Glutamatergic neuron (in vitro differentiated cells): ENCODE results near the gene CCDC85A. TPM values are rescaled to one million over a fixed set of nuclear protein-coding genes. Genes with fewer than 3 reads are reported as not detected.

Experiments
- DNase-seq: peaks from one replicate; pipeline ENCODE4 v3.0.0; 2022
- H3K27ac Mint-ChIP-seq: one replicate; pipeline ENCODE4 v1.8.0; 2020; ENCODE audit warnings: mild to moderate bottlenecking, mixed read lengths, inconsistent platforms; ENCODE audit not compliant: unreplicated experiment
- H3K27me3 Mint-ChIP-seq: one replicate; pipeline ENCODE4 v1.8.0; 2020; ENCODE audit warnings: mild to moderate bottlenecking, moderate library complexity, mixed read lengths, inconsistent platforms; ENCODE audit not compliant: unreplicated experiment
- H3K36me3 Mint-ChIP-seq: one replicate; pipeline ENCODE4 v1.8.0; 2020; ENCODE audit warnings: mild to moderate bottlenecking, mixed read lengths, inconsistent platforms; ENCODE audit not compliant: unreplicated experiment
- H3K4me1 Mint-ChIP-seq: one replicate; pipeline ENCODE4 v1.8.0; 2020; ENCODE audit warnings: mild to moderate bottlenecking, low read depth, mixed read lengths, inconsistent platforms; ENCODE audit not compliant: unreplicated experiment
- H3K4me3 Mint-ChIP-seq: one replicate; pipeline ENCODE4 v1.8.0; 2020; ENCODE audit warnings: mild to moderate bottlenecking, mixed read lengths, inconsistent platforms; ENCODE audit not compliant: unreplicated experiment
- H3K9me3 Mint-ChIP-seq: one replicate; pipeline ENCODE4 v1.8.0; 2020; ENCODE audit warnings: mild to moderate bottlenecking, moderate library complexity, mixed read lengths, inconsistent platforms; ENCODE audit not compliant: unreplicated experiment
- total RNA-seq: library from RNA; stranded (reverse); fragmentation: NEBNext Ultra II Directional; extraction: Animal tissue kit (Norgen Biotek cat#: 25700); gene quantifications from one replicate; pipeline ENCODE4 v1.2.1, GENCODE V29; 2021; ENCODE audit not compliant: unreplicated experiment
- TF ChIP-seq, protein P1 (sequence below): fragments of 200-600 bp; sonication (generic); IDR thresholded peaks from one replicate; pipeline ENCODE4 v1.5.0; 2021; ENCODE audit not compliant: partially characterized antibody, unreplicated experiment

Gene CCDC85A
- total RNA-seq, 1 donor from 2014 or later, result 12.1 TPM

- DNase-seq, result no peak
- Mint-ChIP-seq H3K4me3 (no peak overlapping the region), H3K27me3 (no peaks in the 10 kb centered on the region), H3K4me1 (peaks cover 22% of the 10 kb centered on the region), H3K36me3 (peaks cover 10% of the 10 kb centered on the region), H3K27ac (no peak overlapping the region), H3K9me3 (no peaks in the 10 kb centered on the region)
- TF ChIP-seq, protein P1, sequence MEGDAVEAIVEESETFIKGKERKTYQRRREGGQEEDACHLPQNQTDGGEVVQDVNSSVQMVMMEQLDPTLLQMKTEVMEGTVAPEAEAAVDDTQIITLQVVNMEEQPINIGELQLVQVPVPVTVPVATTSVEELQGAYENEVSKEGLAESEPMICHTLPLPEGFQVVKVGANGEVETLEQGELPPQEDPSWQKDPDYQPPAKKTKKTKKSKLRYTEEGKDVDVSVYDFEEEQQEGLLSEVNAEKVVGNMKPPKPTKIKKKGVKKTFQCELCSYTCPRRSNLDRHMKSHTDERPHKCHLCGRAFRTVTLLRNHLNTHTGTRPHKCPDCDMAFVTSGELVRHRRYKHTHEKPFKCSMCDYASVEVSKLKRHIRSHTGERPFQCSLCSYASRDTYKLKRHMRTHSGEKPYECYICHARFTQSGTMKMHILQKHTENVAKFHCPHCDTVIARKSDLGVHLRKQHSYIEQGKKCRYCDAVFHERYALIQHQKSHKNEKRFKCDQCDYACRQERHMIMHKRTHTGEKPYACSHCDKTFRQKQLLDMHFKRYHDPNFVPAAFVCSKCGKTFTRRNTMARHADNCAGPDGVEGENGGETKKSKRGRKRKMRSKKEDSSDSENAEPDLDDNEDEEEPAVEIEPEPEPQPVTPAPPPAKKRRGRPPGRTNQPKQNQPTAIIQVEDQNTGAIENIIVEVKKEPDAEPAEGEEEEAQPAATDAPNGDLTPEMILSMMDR, result no peak
These were observed 9.0 kb downstream of the CCDC85A start for GRCh38 chr2:56192664-56193305.

- TF ChIP-seq, protein P1, result no peak
- no peaks in the 10 kb centered on the region for H3K9me3 Mint-ChIP-seq
- DNase-seq, result no peak
- peaks cover 36% of the 10 kb centered on the region for H3K4me1 Mint-ChIP-seq
- H3K27ac Mint-ChIP-seq, result no peak overlapping the region
- no peaks in the 10 kb centered on the region for H3K27me3 Mint-ChIP-seq
- H3K36me3 Mint-ChIP-seq, result peaks cover 8% of the 10 kb centered on the region
- no peak overlapping the region for H3K4me3 Mint-ChIP-seq
These were observed 11.8 kb downstream of the CCDC85A start for GRCh38 chr2:56195563-56195962.

GRCh38 chr2:56197816-56198215 is 14.0 kb downstream of the CCDC85A start:
- H3K27ac Mint-ChIP-seq, result no peak overlapping the region
- TF ChIP-seq, protein P1, result no peak
- no peak for DNase-seq
- no peak overlapping the region for H3K4me3 Mint-ChIP-seq
- H3K27me3 Mint-ChIP-seq, result no peaks in the 10 kb centered on the region
- peaks cover 45% of the 10 kb centered on the region for H3K4me1 Mint-ChIP-seq
- H3K36me3 Mint-ChIP-seq, result no peaks in the 10 kb centered on the region
- H3K9me3 Mint-ChIP-seq, result no peaks in the 10 kb centered on the region

DNA sequence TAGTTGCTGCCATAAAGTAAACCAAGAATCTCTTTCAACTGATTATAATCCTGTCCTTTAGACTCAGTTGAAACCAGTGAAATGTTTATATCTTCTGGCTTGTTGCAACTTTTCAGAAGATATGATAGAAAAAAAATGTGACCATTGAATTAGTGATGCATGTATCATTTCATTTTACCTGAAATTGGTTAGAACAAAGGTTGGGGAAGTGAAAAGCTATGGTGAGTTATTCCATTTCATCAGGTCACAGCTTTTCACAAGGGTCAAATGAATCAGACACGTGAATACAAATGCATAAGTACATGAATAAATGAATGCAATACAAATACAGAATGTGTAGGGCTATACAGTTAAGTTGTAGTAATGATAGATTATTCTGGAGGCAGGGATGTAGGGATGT is 15.1 kb downstream of the CCDC85A start:
- H3K27ac Mint-ChIP-seq, result no peak overlapping the region
- TF ChIP-seq, protein P1, result no peak
- H3K36me3 Mint-ChIP-seq, result no peaks in the 10 kb centered on the region
- peaks cover 54% of the 10 kb centered on the region for H3K4me1 Mint-ChIP-seq
- H3K27me3 Mint-ChIP-seq, result no peaks in the 10 kb centered on the region
- no peak overlapping the region for H3K4me3 Mint-ChIP-seq
- no peak for DNase-seq
- H3K9me3 Mint-ChIP-seq, result no peaks in the 10 kb centered on the region

DNA sequence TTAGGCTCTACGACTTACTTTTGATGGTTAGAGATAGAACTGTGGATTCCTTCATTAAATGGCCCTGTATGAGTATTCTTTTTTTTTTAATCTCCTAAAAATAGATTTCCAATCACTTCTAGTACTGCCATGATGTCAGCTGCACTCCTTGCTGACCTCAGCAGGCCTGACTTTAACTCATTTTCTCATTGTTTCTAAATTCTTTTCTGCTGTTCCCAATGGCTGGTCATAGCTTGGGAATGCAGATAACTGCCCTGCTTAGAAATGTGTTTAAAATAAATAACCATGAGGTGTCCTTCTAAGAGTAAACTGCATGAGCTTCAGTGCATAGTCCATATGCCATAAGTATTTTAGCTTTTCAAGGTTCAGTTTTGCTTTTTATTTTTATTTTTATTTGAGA is 15.7 kb downstream of the CCDC85A start:
- H3K27me3 Mint-ChIP-seq, result no peaks in the 10 kb centered on the region
- TF ChIP-seq, protein P1, result no peak
- DNase-seq, result no peak
- H3K4me3 Mint-ChIP-seq, result no peak overlapping the region
- H3K36me3 Mint-ChIP-seq, result no peaks in the 10 kb centered on the region
- peaks cover 55% of the 10 kb centered on the region for H3K4me1 Mint-ChIP-seq
- H3K9me3 Mint-ChIP-seq, result no peaks in the 10 kb centered on the region
- no peak overlapping the region for H3K27ac Mint-ChIP-seq
